H9 (cell line): ENCODE results near the gene CDH15. TPM values are rescaled to one million over a fixed set of nuclear protein-coding genes. Genes with fewer than 3 reads are reported as not detected.

Experiments
- DNase-seq: peaks from one replicate; pipeline ENCODE4 v3.0.0-alpha.2; 2017
- H2AFZ ChIP-seq: one replicate; pipeline ENCODE4 v1.6.1; 2013; ENCODE audit warnings: mild to moderate bottlenecking, low read length, control low read depth, moderate library complexity
- H2AK5ac ChIP-seq: 2 replicates; pipeline ENCODE4 v1.6.1; 2013; ENCODE audit warnings: low read length, control low read depth, mixed read lengths; ENCODE audit not compliant: insufficient read length
- H2BK120ac ChIP-seq: one replicate; pipeline ENCODE4 v1.6.1; 2013; ENCODE audit warnings: low read depth, mild to moderate bottlenecking, low read length, control low read depth, inconsistent platforms; ENCODE audit not compliant: poor library complexity, severe bottlenecking
- H2BK12ac ChIP-seq: 2 replicates; pipeline ENCODE4 v1.6.1; 2013; ENCODE audit warnings: low read length, control low read depth, mixed read lengths, low read depth; ENCODE audit not compliant: insufficient read length
- H2BK15ac ChIP-seq: 2 replicates; pipeline ENCODE4 v1.6.1; 2013; ENCODE audit warnings: low read depth, low read length, control low read depth
- H2BK20ac ChIP-seq: one replicate; pipeline ENCODE4 v1.6.1; 2013; ENCODE audit warnings: low read depth, mild to moderate bottlenecking, low read length, control low read depth, inconsistent platforms; ENCODE audit not compliant: poor library complexity, severe bottlenecking
- H2BK5ac ChIP-seq: 2 replicates; pipeline ENCODE4 v1.6.1; 2013; ENCODE audit warnings: low read length, control low read depth, mixed read lengths; ENCODE audit not compliant: insufficient read length
- H3K14ac ChIP-seq: 2 replicates; pipeline ENCODE4 v1.6.1; 2013; ENCODE audit warnings: low read length, control low read depth; ENCODE audit not compliant: insufficient read depth
- H3K18ac ChIP-seq: 2 replicates; pipeline ENCODE4 v1.6.1; 2013; ENCODE audit warnings: low read depth, mild to moderate bottlenecking, mixed read lengths, low read length, control low read depth; ENCODE audit not compliant: insufficient read length
- H3K23ac ChIP-seq: 2 replicates; pipeline ENCODE4 v1.6.1; 2013; ENCODE audit warnings: low read length, control low read depth, mixed read lengths, low read depth; ENCODE audit not compliant: insufficient read length
- H3K23me2 ChIP-seq: 2 replicates; pipeline ENCODE4 v1.6.1; 2013; ENCODE audit warnings: low read depth, mild to moderate bottlenecking, mixed read lengths, low read length, control low read depth; ENCODE audit not compliant: insufficient read length, poor library complexity, severe bottlenecking
- H3K27ac ChIP-seq: 2 replicates; pipeline ENCODE4 v1.5.1; 2013; ENCODE audit warnings: low read length, control low read depth, mixed read lengths, low read depth; ENCODE audit not compliant: insufficient read length
- H3K27me3 ChIP-seq: 2 replicates; pipeline ENCODE4 v1.6.1; 2013; ENCODE audit warnings: low read length, control low read depth, inconsistent platforms; ENCODE audit not compliant: insufficient read depth
- H3K4ac ChIP-seq: 2 replicates; pipeline ENCODE4 v1.6.1; 2013; ENCODE audit warnings: low read depth, mild to moderate bottlenecking, control low read depth, inconsistent platforms, low read length, moderate library complexity
- H3K4me1 ChIP-seq: 2 replicates; pipeline ENCODE4 v1.6.1; 2013; ENCODE audit warnings: low read length, control low read depth, inconsistent platforms; ENCODE audit not compliant: insufficient read depth
- H3K4me2 ChIP-seq: 2 replicates; pipeline ENCODE4 v1.6.1; 2013; ENCODE audit warnings: low read length, control low read depth, mixed read lengths; ENCODE audit not compliant: insufficient read length, insufficient read depth
- H3K56ac ChIP-seq: 2 replicates; pipeline ENCODE4 v1.6.1; 2013; ENCODE audit warnings: low read depth, mild to moderate bottlenecking, mixed read lengths, low read length, control low read depth; ENCODE audit not compliant: insufficient read length
- H3K79me1 ChIP-seq: 2 replicates; pipeline ENCODE4 v1.6.1; 2013; ENCODE audit warnings: low read depth, mild to moderate bottlenecking, moderate library complexity, low read length, control low read depth, inconsistent platforms; ENCODE audit not compliant: insufficient read depth, poor library complexity, severe bottlenecking
- H3K79me2 ChIP-seq: 2 replicates; pipeline ENCODE4 v1.6.1; 2013; ENCODE audit warnings: low read length, control low read depth, inconsistent platforms; ENCODE audit not compliant: insufficient read depth
- H3K9ac ChIP-seq: 2 replicates; pipeline ENCODE4 v1.6.1; 2013; ENCODE audit warnings: low read length, control low read depth, mixed read lengths; ENCODE audit not compliant: insufficient read length; ENCODE audit errors: extremely low read depth
- H3K9me3 ChIP-seq: one replicate; pipeline ENCODE4 v1.6.1; 2013; ENCODE audit warnings: low read depth, low read length, inconsistent platforms; ENCODE audit not compliant: control insufficient read depth
- H3T11ph ChIP-seq: one replicate; pipeline ENCODE4 v1.6.1; 2013; ENCODE audit warnings: mild to moderate bottlenecking, low read length, control low read depth, inconsistent platforms
- H4K20me1 ChIP-seq: one replicate; pipeline ENCODE4 v1.6.1; 2013; ENCODE audit not compliant: control insufficient read depth, insufficient read length, insufficient read depth
- H4K5ac ChIP-seq: 2 replicates; pipeline ENCODE4 v1.6.1; 2013; ENCODE audit warnings: low read depth, mild to moderate bottlenecking, mixed read lengths, low read length, control low read depth; ENCODE audit not compliant: insufficient read length
- H4K8ac ChIP-seq: replicated peaks from 2 replicates; pipeline ENCODE4 v1.6.1; 2013; ENCODE audit warnings: low read length, control low read depth, mixed read lengths, low read depth; ENCODE audit not compliant: insufficient read length
- H4K91ac ChIP-seq: 2 replicates; pipeline ENCODE4 v1.6.1; 2013; ENCODE audit warnings: low read depth, mild to moderate bottlenecking, moderate library complexity, mixed read lengths, low read length, control low read depth; ENCODE audit not compliant: insufficient read length
- H3K27ac Mint-ChIP-seq, 3 experiments: 2 replicates in 2 of 3; 3 replicates in 1 of 3; pipeline ENCODE4 v1.8.0; 2020 to 2021; ENCODE audit warnings: mixed read lengths in 3 of 3, mild to moderate bottlenecking in 1 of 3, moderate library complexity in 1 of 3
- H3K27me3 Mint-ChIP-seq: 2 replicates; pipeline ENCODE4 v1.8.0; 2021; ENCODE audit warnings: low read depth, mild to moderate bottlenecking, moderate library complexity, mixed read lengths
- H3K36me3 Mint-ChIP-seq, 3 experiments: 2 replicates in 2 of 3; 3 replicates in 1 of 3; pipeline ENCODE4 v1.8.0; 2020 to 2021; ENCODE audit warnings: low read depth in 3 of 3, mixed read lengths in 3 of 3; ENCODE audit not compliant: insufficient read depth in 1 of 3
- H3K4me1 Mint-ChIP-seq, 2 experiments: 2 replicates each; pipeline ENCODE4 v1.8.0; 2020; ENCODE audit warnings: mixed read lengths in 2 of 2
- H3K4me3 Mint-ChIP-seq, 2 experiments: 2 replicates in 1 of 2; 3 replicates in 1 of 2; pipeline ENCODE4 v1.8.0; 2020 to 2021; ENCODE audit warnings: mild to moderate bottlenecking in 2 of 2, mixed read lengths in 2 of 2, moderate library complexity in 1 of 2
- H3K9me3 Mint-ChIP-seq, 2 experiments: 2 replicates in 1 of 2; 3 replicates in 1 of 2; pipeline ENCODE4 v1.8.0; 2020; ENCODE audit warnings: mild to moderate bottlenecking in 2 of 2, mixed read lengths in 2 of 2, moderate library complexity in 1 of 2
- CTCF ChIP-seq: fragments of 200-600 bp; sonication (generic); conservative IDR thresholded peaks from 3 replicates; pipeline ENCODE4 v1.8.0; 2021; ENCODE audit warnings: antibody characterized with exemption, mild to moderate bottlenecking
- WGBS: extraction: QIAGEN DNeasy Blood & Tissue Kit; methylation state at CpG from one replicate; pipeline ENCODE4 v1.1.7; 2013; ENCODE audit warnings: missing lambda C conversion rate, low lambda C conversion rate, mixed read lengths; ENCODE audit not compliant: insufficient read length; ENCODE audit errors: extremely low coverage; 5-methylcytosine and 5-hydroxymethylcytosine counted together
- total RNA-seq: library from RNA; stranded (reverse); gene quantifications from 2 replicates; pipeline ENCODE4 v1.2.1, GENCODE V29; 2021

The CDH15 gene
- total RNA-seq, 1 experiment from 2014 or later = 0.28 TPM

- Histone ChIP-seq H3K4me1 (no peaks in the 10 kb centered on the region), H3K23ac (no peak overlapping the region), H3K27ac (no peak overlapping the region), H2BK12ac (no peak overlapping the region), H4K5ac (no peak overlapping the region), H3K79me1 (no peaks in the 10 kb centered on the region), H2BK120ac (no peak overlapping the region), H2BK15ac (no peak overlapping the region), H3K56ac (no peak overlapping the region), H3K4me2 (no peak overlapping the region), H3K18ac (no peak overlapping the region), H3K79me2 (no peaks in the 10 kb centered on the region), H2AK5ac (no peak overlapping the region), H3K27me3 (no peaks in the 10 kb centered on the region), H3K4ac (no peak overlapping the region), H3K9me3 (no peaks in the 10 kb centered on the region), H2BK20ac (no peak overlapping the region), H4K20me1 (no peaks in the 10 kb centered on the region), H2BK5ac (no peak overlapping the region), H3T11ph (no peak overlapping the region), H2AFZ (no peak overlapping the region), H4K91ac (no peak overlapping the region), H3K9ac (no peak overlapping the region), H3K14ac (no peak overlapping the region), H4K8ac (no peak overlapping the region), H3K23me2 (no peaks in the 10 kb centered on the region)
- Mint-ChIP-seq H3K4me3 (no peak overlapping the region), H3K36me3 (peaks cover 0 to 15% (median 8%) of the 10 kb centered on the region in 3 experiments; a peak in 5 of 7 replicates), H3K27ac (no peak overlapping the region), H3K9me3 (no peaks in the 10 kb centered on the region), H3K4me1 (no peaks in the 10 kb centered on the region), H3K27me3 (no peaks in the 10 kb centered on the region)
- DNase-seq = no peak
- no CpG with 5 or more reads among the region's 12 CpGs for WGBS
- TF ChIP-seq CTCF = no peak
These were observed 31.6 kb upstream of the CDH15 start for GRCh38 chr16:89139907-89140361.
